Testis (tissue), 3 donors: Measurements from ENCODE around the gene ABCA12. TPM values are rescaled to one million over a fixed set of nuclear protein-coding genes. Genes with fewer than 3 reads are reported as not detected.

Source experiments
- DNase-seq: peaks from one replicate; pipeline ENCODE4 v3.0.0-alpha.2; 2019
- H3K27ac ChIP-seq, 2 donors: fragments of 200-600 bp; sonication (generic); one replicate each; pipeline ENCODE4 v1.5.1; 2019
- H3K27me3 ChIP-seq: fragments of 200-600 bp; sonication (generic); one replicate; pipeline ENCODE4 v1.5.1; 2019
- H3K36me3 ChIP-seq: fragments of 200-600 bp; sonication (generic); one replicate; pipeline ENCODE4 v1.5.1; 2017; ENCODE audit warnings: low read depth; ENCODE audit errors: missing control alignments
- H3K4me1 ChIP-seq: fragments of 200-600 bp; sonication (generic); one replicate; pipeline ENCODE4 v1.5.1; 2019
- H3K4me3 ChIP-seq, 2 donors: fragments of 200-600 bp; sonication (generic); one replicate each; pipeline ENCODE4 v1.5.1; 2017 to 2019
- H3K9me3 ChIP-seq: fragments of 200-600 bp; sonication (generic); one replicate; pipeline ENCODE4 v1.5.1; 2017
- POLR2A ChIP-seq: fragments of 450-650 bp; IDR thresholded peaks from one replicate; pipeline ENCODE4 v1.6.1; 2017; ENCODE audit warnings: antibody characterized with exemption, mild to moderate bottlenecking, moderate library complexity
- WGBS, 2 donors: methylation state at CpG; one replicate each; pipeline ENCODE4 v1.1.5; 2018; 5-methylcytosine and 5-hydroxymethylcytosine counted together
- intact Hi-C: fragments of 100-400 bp; cut with DNase I; formaldehyde crosslinking; loops from one replicate; pipeline ENCODE4 v1.15.1; 2023; ENCODE audit warnings: low total_unique reads
- polyA plus RNA-seq: library from polyadenylated mRNA; stranded (reverse); fragments of 350-450 nt; fragmentation: Illumina TruSeq; extraction: RNeasy Lipid Tissue Mini Kit (QIAGEN cat#74804); gene quantifications from one replicate; pipeline ENCODE4 v1.2.3, GENCODE V29; 2014; ENCODE audit warnings: low read depth, low replicate concordance; ENCODE audit not compliant: insufficient read depth
- total RNA-seq, 2 donors: library from RNA; depleted of rRNA; stranded (reverse); fragments of >200 nt; gene quantifications; one replicate each; pipeline ENCODE4 v1.2.3, GENCODE V29; 2016
- TF ChIP-seq, protein P1 (sequence below), 3 experiments: fragments of 450-650 bp in 2 of 3; fragments of 200-600 bp in 1 of 3; sonication (generic) in 1 of 3; IDR thresholded peaks; one replicate each; pipeline ENCODE4 v1.5.1; 2016 to 2019; ENCODE audit warnings: antibody characterized with exemption in 3 of 3, mild to moderate bottlenecking in 2 of 3, moderate library complexity in 1 of 3

ABCA12 gene
- total and polyA plus RNA-seq, 3 donors from 2014 or later, result 1.4 to 1.8 (median 1.6) TPM

DNA sequence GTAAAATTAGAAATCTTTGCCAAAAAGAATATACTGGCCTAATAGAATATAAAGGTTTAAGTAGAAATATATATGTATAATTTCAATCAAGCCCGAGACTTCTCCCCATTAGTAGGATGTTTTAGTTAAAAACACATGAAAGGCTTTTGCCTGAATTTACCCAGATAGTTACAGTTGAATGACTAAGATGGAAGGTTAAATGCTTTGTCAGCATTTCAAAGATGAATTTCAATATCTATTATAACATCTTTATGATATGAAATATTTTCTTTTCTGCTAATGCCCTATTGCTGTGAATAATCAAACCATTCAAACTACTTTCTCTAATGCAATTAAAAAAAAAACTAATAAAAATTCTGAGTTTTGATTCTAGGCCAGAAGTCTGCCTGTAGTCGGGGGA is 18.0 kb upstream of the ABCA12 start:
- H3K27ac ChIP-seq, result no peak overlapping the region
- H3K4me1 ChIP-seq, result no peaks in the 10 kb centered on the region
- intact Hi-C loops, result no loop called here
- WGBS, 2 donors, result 55 to 71% methylated on average over 2 of the region's 2 CpGs
- DNase-seq, result no peak
- H3K4me3 ChIP-seq, result no peak overlapping the region
- TF ChIP-seq, protein P1, sequence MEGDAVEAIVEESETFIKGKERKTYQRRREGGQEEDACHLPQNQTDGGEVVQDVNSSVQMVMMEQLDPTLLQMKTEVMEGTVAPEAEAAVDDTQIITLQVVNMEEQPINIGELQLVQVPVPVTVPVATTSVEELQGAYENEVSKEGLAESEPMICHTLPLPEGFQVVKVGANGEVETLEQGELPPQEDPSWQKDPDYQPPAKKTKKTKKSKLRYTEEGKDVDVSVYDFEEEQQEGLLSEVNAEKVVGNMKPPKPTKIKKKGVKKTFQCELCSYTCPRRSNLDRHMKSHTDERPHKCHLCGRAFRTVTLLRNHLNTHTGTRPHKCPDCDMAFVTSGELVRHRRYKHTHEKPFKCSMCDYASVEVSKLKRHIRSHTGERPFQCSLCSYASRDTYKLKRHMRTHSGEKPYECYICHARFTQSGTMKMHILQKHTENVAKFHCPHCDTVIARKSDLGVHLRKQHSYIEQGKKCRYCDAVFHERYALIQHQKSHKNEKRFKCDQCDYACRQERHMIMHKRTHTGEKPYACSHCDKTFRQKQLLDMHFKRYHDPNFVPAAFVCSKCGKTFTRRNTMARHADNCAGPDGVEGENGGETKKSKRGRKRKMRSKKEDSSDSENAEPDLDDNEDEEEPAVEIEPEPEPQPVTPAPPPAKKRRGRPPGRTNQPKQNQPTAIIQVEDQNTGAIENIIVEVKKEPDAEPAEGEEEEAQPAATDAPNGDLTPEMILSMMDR (IDR thresholded peaks at IDR 0.05), result no peak
- no peak for TF ChIP-seq POLR2A
- H3K36me3 ChIP-seq, result no peaks in the 10 kb centered on the region
- H3K27me3 ChIP-seq, result no peaks in the 10 kb centered on the region
- H3K9me3 ChIP-seq, result no peaks in the 10 kb centered on the region

DNA sequence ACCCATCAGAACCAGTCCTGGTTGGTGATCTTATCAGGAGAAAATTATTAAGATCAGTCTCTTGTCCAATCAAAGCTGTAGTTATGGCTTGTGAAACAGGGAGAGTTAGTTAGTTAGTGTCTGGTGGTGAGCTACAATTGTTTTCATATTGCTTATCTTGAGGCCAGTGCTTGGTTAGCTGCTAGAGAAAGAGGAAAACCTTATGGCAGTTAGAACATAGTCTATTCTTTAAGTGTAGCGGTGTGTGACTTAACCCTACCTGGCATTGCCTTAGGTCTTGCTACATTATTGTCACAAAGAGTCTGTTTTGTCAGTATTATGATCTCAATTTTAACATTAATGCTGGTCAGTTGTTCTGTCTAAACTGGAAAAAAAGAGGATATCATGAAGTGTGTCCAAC is 11.5 kb upstream of the ABCA12 start:
- Histone ChIP-seq H3K4me1 (no peaks in the 10 kb centered on the region), H3K36me3 (no peaks in the 10 kb centered on the region), H3K27me3 (no peaks in the 10 kb centered on the region), H3K9me3 (no peaks in the 10 kb centered on the region), H3K4me3 (no peak overlapping the region), H3K27ac (no peak overlapping the region)
- intact Hi-C loops, result no loop called here
- WGBS, 2 donors, result 91 to 95% methylated on average over 1 of the region's 1 CpG
- DNase-seq, result no peak
- TF ChIP-seq, protein P1 (IDR thresholded peaks at IDR 0.05), result no peak
- TF ChIP-seq POLR2A, result no peak

- WGBS, 2 donors, result 27 to 33% methylated on average over 1 of the region's 1 CpG
- no peak for TF ChIP-seq POLR2A
- TF ChIP-seq, protein P1 (IDR thresholded peaks at IDR 0.05), result no peak
- Histone ChIP-seq H3K27ac (no peak overlapping the region), H3K36me3 (no peaks in the 10 kb centered on the region), H3K4me1 (no peaks in the 10 kb centered on the region), H3K27me3 (no peaks in the 10 kb centered on the region), H3K9me3 (no peaks in the 10 kb centered on the region), H3K4me3 (no peak overlapping the region)
- intact Hi-C loops, result no loop called here
- no peak for DNase-seq
These were observed 11.1 kb upstream of the ABCA12 start for GRCh38 chr2:215149486-215149885.

GRCh38 chr2:215149060-215149459 is 10.6 kb upstream of the ABCA12 start:
- DNase-seq, result no peak
- intact Hi-C loops, result no loop called here
- H3K4me1 ChIP-seq, result no peaks in the 10 kb centered on the region
- no peaks in the 10 kb centered on the region for H3K27me3 ChIP-seq
- H3K9me3 ChIP-seq, result no peaks in the 10 kb centered on the region
- no peak overlapping the region for H3K4me3 ChIP-seq
- 91% methylated on average over 2 of the region's 2 CpGs for whole genome bisulfite sequencing, 2 donors
- TF ChIP-seq, protein P1 (IDR thresholded peaks at IDR 0.05), result no peak
- TF ChIP-seq POLR2A, result no peak
- H3K36me3 ChIP-seq, result no peaks in the 10 kb centered on the region
- H3K27ac ChIP-seq, result no peak overlapping the region

DNA sequence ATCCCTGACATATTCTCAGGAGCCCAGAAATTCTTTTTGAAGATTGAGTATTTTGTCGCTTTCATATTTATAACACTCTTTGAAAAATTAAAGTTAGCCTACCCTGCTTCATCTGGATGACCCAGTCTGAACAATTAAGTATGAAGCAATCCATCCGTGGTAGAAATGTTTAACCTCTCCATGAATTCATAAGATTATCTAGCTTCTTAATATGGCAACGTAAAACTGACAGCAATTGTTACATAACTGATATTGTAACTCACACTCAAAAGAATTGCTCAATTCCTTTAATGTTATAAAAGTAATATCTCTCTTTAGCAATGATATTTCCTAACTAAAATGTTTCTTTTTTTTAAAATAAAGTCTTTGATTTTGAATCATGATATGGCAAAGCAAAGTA is 7.2 kb upstream of the ABCA12 start:
- TF ChIP-seq POLR2A, result no peak
- TF ChIP-seq, protein P1 (IDR thresholded peaks at IDR 0.05), result no peak
- Histone ChIP-seq H3K4me3 (no peak overlapping the region), H3K27me3 (no peaks in the 10 kb centered on the region), H3K4me1 (no peaks in the 10 kb centered on the region), H3K27ac (no peak overlapping the region), H3K9me3 (no peaks in the 10 kb centered on the region), H3K36me3 (no peaks in the 10 kb centered on the region)
- DNase-seq, result no peak
- 35 to 41% methylated on average over 3 of the region's 3 CpGs for WGBS, 2 donors
- intact Hi-C loops, result no loop called here
